LHCN-M2 (cell line): ENCODE results near the gene SEMA3G. TPM values are rescaled to one million over a fixed set of nuclear protein-coding genes. Genes with fewer than 3 reads are reported as not detected.

ENCODE experiments used
- DNase-seq: peaks from one replicate; pipeline ENCODE4 v3.0.0-alpha.2; 2012; ENCODE audit warnings: low read depth
- total RNA-seq: library from RNA; depleted of rRNA; stranded (reverse); fragments of >200 nt; gene quantifications from 2 replicates; pipeline ENCODE4 v1.2.3, GENCODE V29; 2014

The SEMA3G gene
- total RNA-seq, 1 experiment from 2014 or later, result not detected

- DNase-seq, result no peak
Measured at GRCh38 chr3:52454250-52454937, 9.5 kb upstream of the SEMA3G start.

- no peak for DNase-seq
Measured at GRCh38 chr3:52453496-52454249, 8.8 kb upstream of the SEMA3G start, which contains the start of gene TNNC1. Gene TNNC1 (minus strand): TSS chr3:52454041. CDS start chr3:52454015, 26 bp downstream.

GRCh38 chr3:52452570-52453221 is 7.8 kb upstream of the SEMA3G start:
- DNase-seq, result peak; percentile 33

GRCh38 chr3:52452126-52452525 is 7.2 kb upstream of the SEMA3G start:
- no peak for DNase-seq

GRCh38 chr3:52451237-52452083 is 6.6 kb upstream of the SEMA3G start:
- no peak for DNase-seq

- DNase-seq, result no peak
Measured at GRCh38 chr3:52450489-52451236, 5.8 kb upstream of the SEMA3G start.

GRCh38 chr3:52447512-52448355 is 2.8 kb upstream of the SEMA3G start:
- no peak for DNase-seq

GRCh38 chr3:52446631-52447511 is 2.0 kb upstream of the SEMA3G start:
- peak; percentile 59 for DNase-seq

GRCh38 chr3:52446042-52446441 is 1.1 kb upstream of the SEMA3G start:
- DNase-seq, result no peak

GRCh38 chr3:52443791-52444687 is 864 bp downstream of the SEMA3G start:
- no peak for DNase-seq

GRCh38 chr3:52443268-52443610 is 1.7 kb downstream of the SEMA3G start:
- no peak for DNase-seq

- no peak for DNase-seq
Measured at GRCh38 chr3:52442409-52443267, 2.3 kb downstream of the SEMA3G start.

GRCh38 chr3:52441772-52442332 is 3.1 kb downstream of the SEMA3G start:
- no peak for DNase-seq

- DNase-seq, result no peak
Measured at GRCh38 chr3:52441091-52441771, 3.7 kb downstream of the SEMA3G start.

- no peak for DNase-seq
Measured at GRCh38 chr3:52440671-52441070, 4.2 kb downstream of the SEMA3G start.

- no peak for DNase-seq
Measured at GRCh38 chr3:52440249-52440551, 4.7 kb downstream of the SEMA3G start.
